Measurements from ENCODE around the gene ZBTB20.
A peak's percentile ranks its signal among the peaks of the same experiment; 100 is the strongest.

Gene ZBTB20

GRCh38 chr3:114313426-114313825 is 833.7 kb downstream of the ZBTB20 start:
- peak overlapping the region; percentile 38 for H3K4me3 Mint-ChIP-seq
- H3K36me3 Mint-ChIP-seq (ENCODE audit: low read depth) = peaks cover 14% of the 10 kb centered on the region
- ATAC-seq (no peak), DNase-seq (no peak)
- no peaks in the 10 kb centered on the region for H3K27me3 Mint-ChIP-seq
- H3K27ac Mint-ChIP-seq = peak overlapping the region; percentile 92
- peaks cover 91% of the 10 kb centered on the region for H3K4me1 Mint-ChIP-seq
- peaks cover 3% of the 10 kb centered on the region for H3K9me3 Mint-ChIP-seq

- ATAC-seq = peak; percentile 76
- H3K4me1 Mint-ChIP-seq = peaks cover 85% of the 10 kb centered on the region
These were observed 836.4 kb downstream of the ZBTB20 start for GRCh38 chr3:114310695-114311094.

GRCh38 chr3:114308830-114309229 is 838.3 kb downstream of the ZBTB20 start:
- no peak for DNase-seq
- peak; percentile 73 for ATAC-seq
- H3K27ac Mint-ChIP-seq = peak overlapping the region; percentile 97
- H3K4me1 Mint-ChIP-seq = peaks cover 78% of the 10 kb centered on the region
- peaks cover 34% of the 10 kb centered on the region for H3K36me3 Mint-ChIP-seq (ENCODE audit: low read depth)
- H3K4me3 Mint-ChIP-seq = peak overlapping the region; percentile 58
- H3K9me3 Mint-ChIP-seq = peaks cover 3% of the 10 kb centered on the region
- H3K27me3 Mint-ChIP-seq = no peaks in the 10 kb centered on the region

More at GRCh38 chr3:114310695-114311094, 836.4 kb downstream of the ZBTB20 start:
- H3K4me3 Mint-ChIP-seq = peak overlapping the region; percentile 37
- DNase-seq = no peak
- no peaks in the 10 kb centered on the region for H3K27me3 Mint-ChIP-seq
- H3K27ac Mint-ChIP-seq = peak overlapping the region; percentile 90
- H3K9me3 Mint-ChIP-seq = peaks cover 3% of the 10 kb centered on the region
- peaks cover 27% of the 10 kb centered on the region for H3K36me3 Mint-ChIP-seq (ENCODE audit: low read depth)

- peaks cover 3% of the 10 kb centered on the region for H3K9me3 Mint-ChIP-seq
These were observed 838.7 kb downstream of the ZBTB20 start for GRCh38 chr3:114308377-114308776.

GRCh38 chr3:114307832-114308231 is 839.3 kb downstream of the ZBTB20 start:
- peak overlapping the region; percentile 58 for H3K4me3 Mint-ChIP-seq
- ATAC-seq (no peak), DNase-seq (no peak)

More at GRCh38 chr3:114308377-114308776, 838.7 kb downstream of the ZBTB20 start:
- H3K27me3 Mint-ChIP-seq = no peaks in the 10 kb centered on the region
- DNase-seq (no peak), ATAC-seq (peak; percentile 13)
- H3K4me1 Mint-ChIP-seq = peaks cover 73% of the 10 kb centered on the region
- H3K36me3 Mint-ChIP-seq (ENCODE audit: low read depth) = peaks cover 32% of the 10 kb centered on the region
- H3K4me3 Mint-ChIP-seq = peak overlapping the region; percentile 58
- H3K27ac Mint-ChIP-seq = peak overlapping the region; percentile 97

GRCh38 chr3:114307222-114307830 is 839.8 kb downstream of the ZBTB20 start:
- no peak for DNase-seq
- peaks cover 3% of the 10 kb centered on the region for H3K9me3 Mint-ChIP-seq
- H3K4me1 Mint-ChIP-seq = peaks cover 66% of the 10 kb centered on the region
- no peak for ATAC-seq
- H3K36me3 Mint-ChIP-seq (ENCODE audit: low read depth) = peaks cover 29% of the 10 kb centered on the region
- peak overlapping the region; percentile 58 for H3K4me3 Mint-ChIP-seq
- H3K27ac Mint-ChIP-seq = peak overlapping the region; percentile 97
- no peaks in the 10 kb centered on the region for H3K27me3 Mint-ChIP-seq

More at GRCh38 chr3:114307832-114308231, 839.3 kb downstream of the ZBTB20 start:
- Mint-ChIP-seq H3K27ac (peak overlapping the region; percentile 97), H3K4me1 (peaks cover 68% of the 10 kb centered on the region), H3K27me3 (no peaks in the 10 kb centered on the region), H3K36me3 (ENCODE audit: low read depth) (peaks cover 29% of the 10 kb centered on the region), H3K9me3 (peaks cover 3% of the 10 kb centered on the region)

- no peak for DNase-seq
- ATAC-seq = no peak
- H3K36me3 Mint-ChIP-seq (ENCODE audit: low read depth) = peaks cover 28% of the 10 kb centered on the region
- no peaks in the 10 kb centered on the region for H3K9me3 Mint-ChIP-seq
- H3K4me3 Mint-ChIP-seq = peak overlapping the region; percentile 61
- H3K27me3 Mint-ChIP-seq = no peaks in the 10 kb centered on the region
- peak overlapping the region; percentile 48 for H3K27ac Mint-ChIP-seq
- H3K4me1 Mint-ChIP-seq = peaks cover 36% of the 10 kb centered on the region
These were observed 847.0 kb downstream of the ZBTB20 start for GRCh38 chr3:114299941-114300624.

GRCh38 chr3:114299421-114299820 is 847.7 kb downstream of the ZBTB20 start:
- no peaks in the 10 kb centered on the region for H3K9me3 Mint-ChIP-seq
- H3K27ac Mint-ChIP-seq = peak overlapping the region; percentile 56
- H3K4me3 Mint-ChIP-seq = peak overlapping the region; percentile 61
- H3K27me3 Mint-ChIP-seq = no peaks in the 10 kb centered on the region
- DNase-seq (peak; percentile 44), ATAC-seq (peak; percentile 45)
- peaks cover 25% of the 10 kb centered on the region for H3K36me3 Mint-ChIP-seq (ENCODE audit: low read depth)
- peaks cover 38% of the 10 kb centered on the region for H3K4me1 Mint-ChIP-seq

- Mint-ChIP-seq H3K9me3 (no peaks in the 10 kb centered on the region), H3K4me3 (peak overlapping the region; percentile 74), H3K27ac (peak overlapping the region; percentile 63), H3K36me3 (ENCODE audit: low read depth) (peaks cover 20% of the 10 kb centered on the region), H3K27me3 (no peaks in the 10 kb centered on the region), H3K4me1 (peaks cover 67% of the 10 kb centered on the region)
- DNase-seq (no peak), ATAC-seq (no peak)
These were observed 851.1 kb downstream of the ZBTB20 start for GRCh38 chr3:114295946-114296345.

- peak overlapping the region; percentile 84 for H3K27ac Mint-ChIP-seq
- DNase-seq (no peak), ATAC-seq (peak; percentile 17)
- peak overlapping the region; percentile 74 for H3K4me3 Mint-ChIP-seq
- H3K9me3 Mint-ChIP-seq = no peaks in the 10 kb centered on the region
- peaks cover 16% of the 10 kb centered on the region for H3K36me3 Mint-ChIP-seq (ENCODE audit: low read depth)
- H3K4me1 Mint-ChIP-seq = peaks cover 70% of the 10 kb centered on the region
- no peaks in the 10 kb centered on the region for H3K27me3 Mint-ChIP-seq
These were observed 852.1 kb downstream of the ZBTB20 start for GRCh38 chr3:114294940-114295480.

GRCh38 chr3:114293838-114294535 is 853.1 kb downstream of the ZBTB20 start, which contains the start of gene TIGIT:
Gene TIGIT (plus strand): TSS chr3:114294028. CDS start chr3:114294062, 34 bp downstream.
- DNase-seq (no peak), ATAC-seq (no peak)
- Mint-ChIP-seq H3K4me3 (peak within 1 kb of the TSS; percentile 74), H3K9me3 (no peaks in the 10 kb centered on the region), H3K27ac (peak within 1 kb of the TSS; percentile 84), H3K27me3 (no peaks in the 10 kb centered on the region), H3K36me3 (ENCODE audit: low read depth) (peaks cover 9% of the 10 kb centered on the region), H3K4me1 (peaks cover 66% of the 10 kb centered on the region)

- H3K9me3 Mint-ChIP-seq = no peaks in the 10 kb centered on the region
- DNase-seq (peak; percentile 97), ATAC-seq (peak; percentile 80)
- peak overlapping the region; percentile 51 for H3K4me3 Mint-ChIP-seq
- H3K36me3 Mint-ChIP-seq (ENCODE audit: low read depth) = peaks cover 2% of the 10 kb centered on the region
- no peaks in the 10 kb centered on the region for H3K27me3 Mint-ChIP-seq
- H3K4me1 Mint-ChIP-seq = peaks cover 65% of the 10 kb centered on the region
- H3K27ac Mint-ChIP-seq = peak overlapping the region; percentile 84
These were observed 855.9 kb downstream of the ZBTB20 start for GRCh38 chr3:114290911-114291901.

GRCh38 chr3:114286266-114286665 is 860.8 kb downstream of the ZBTB20 start:
- Mint-ChIP-seq H3K4me3 (peak overlapping the region; percentile 55), H3K9me3 (no peaks in the 10 kb centered on the region), H3K27me3 (no peaks in the 10 kb centered on the region), H3K36me3 (ENCODE audit: low read depth) (no peaks in the 10 kb centered on the region), H3K4me1 (peaks cover 42% of the 10 kb centered on the region), H3K27ac (peak overlapping the region; percentile 89)
- ATAC-seq (no peak), DNase-seq (no peak)

All from activated naive CD8-positive, alpha-beta T cell treated with anti-CD3 and anti-CD28 coated beads, Interleukin-2, amount 50 U/mL, for 24 hours (primary cell).